Stomach smooth muscle (tissue), 2 donors: Measurements from ENCODE around the gene TRIOBP.

Experiments used
- H3K27ac ChIP-seq: one replicate; pipeline ENCODE4 v1.7.0; 2013; ENCODE audit warnings: mild to moderate bottlenecking, low read length, inconsistent platforms
- H3K27me3 ChIP-seq, 2 donors: one replicate each; pipeline ENCODE4 v1.7.0; 2013; ENCODE audit warnings: low read length in 2 of 2; ENCODE audit not compliant: insufficient read depth in 2 of 2, control insufficient read depth in 1 of 2
- H3K36me3 ChIP-seq, 2 donors: one replicate each; pipeline ENCODE4 v1.7.0; 2013; ENCODE audit warnings: low read length in 2 of 2; ENCODE audit not compliant: control insufficient read depth in 2 of 2, insufficient read depth in 2 of 2
- H3K4me1 ChIP-seq: one replicate; pipeline ENCODE4 v1.7.0; 2013; ENCODE audit warnings: low read length; ENCODE audit not compliant: control insufficient read depth, insufficient read depth
- H3K4me3 ChIP-seq, 2 donors: one replicate each; pipeline ENCODE4 v1.7.0; 2013; ENCODE audit warnings: low read length in 2 of 2
- H3K9ac ChIP-seq, 2 donors: one replicate each; pipeline ENCODE4 v1.7.0; 2013; ENCODE audit warnings: low read length in 2 of 2, mild to moderate bottlenecking in 1 of 2
- H3K9me3 ChIP-seq, 2 donors: one replicate each; pipeline ENCODE4 v1.7.0; 2013; ENCODE audit warnings: low read length in 2 of 2; ENCODE audit not compliant: control insufficient read depth in 2 of 2
- donor health status: healthy.
- donor health status: Pancreatic carcinoma.

Gene TRIOBP

DNA sequence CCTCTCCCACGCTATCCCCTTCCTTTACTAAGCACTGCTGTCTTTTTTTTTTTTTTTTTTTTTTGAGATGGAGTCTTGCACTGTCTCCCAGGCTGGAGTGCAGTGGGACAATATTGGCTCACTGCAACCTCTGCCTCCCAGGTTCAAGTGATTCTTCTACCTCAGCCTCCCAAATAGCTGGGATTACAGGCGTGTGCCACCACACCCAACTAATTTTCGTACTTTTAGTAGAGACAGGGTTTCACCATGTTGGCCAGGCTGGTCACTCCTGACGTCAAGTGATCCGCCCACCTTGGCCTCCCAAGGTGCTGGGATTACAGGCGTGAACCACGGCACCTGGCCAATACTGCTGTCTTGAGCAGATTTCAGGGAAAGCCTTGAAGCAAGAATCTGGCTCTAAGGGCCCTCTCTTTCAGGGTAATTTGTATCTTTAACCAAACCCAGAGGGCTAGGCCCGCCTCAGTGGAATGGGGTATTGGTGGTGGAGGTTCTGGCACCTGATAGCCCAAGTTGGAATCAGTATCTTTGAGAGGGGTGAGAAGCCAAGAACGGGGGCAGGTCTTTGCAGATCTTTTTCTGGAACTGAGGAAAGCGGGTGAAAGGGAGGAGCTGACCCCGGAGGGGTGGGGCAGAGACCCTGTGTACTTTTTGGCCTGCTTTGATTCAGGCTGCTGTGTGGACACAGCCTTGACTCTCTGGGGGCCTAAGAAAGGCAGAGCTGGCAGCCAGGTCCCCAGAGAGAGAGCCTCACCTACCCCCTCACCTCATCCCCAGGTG, 37.0 kb downstream of the TRIOBP start:
- Histone ChIP-seq H3K4me3 (no peak overlapping the region), H3K27me3 (no peaks in the 10 kb centered on the region), H3K27ac (no peak overlapping the region), H3K4me1 (peaks cover 2% of the 10 kb centered on the region), H3K9ac (no peak overlapping the region), H3K36me3 (no peaks in the 10 kb centered on the region), H3K9me3 (no peaks in the 10 kb centered on the region)

DNA sequence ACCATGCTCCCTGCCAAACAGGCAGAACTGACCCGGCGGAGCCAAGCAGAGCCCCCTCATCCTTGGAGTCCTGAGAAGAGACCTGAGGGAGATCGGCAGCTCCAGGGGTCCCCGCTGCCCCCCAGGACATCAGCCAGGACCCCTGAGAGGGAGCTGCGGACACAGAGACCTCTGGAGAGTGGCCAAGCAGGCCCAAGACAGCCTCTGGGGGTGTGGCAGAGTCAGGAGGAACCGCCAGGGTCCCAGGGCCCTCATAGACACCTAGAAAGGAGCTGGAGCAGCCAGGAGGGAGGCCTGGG, 37.5 kb downstream of the TRIOBP start:
- H3K27ac ChIP-seq: no peak overlapping the region
- no peak overlapping the region for H3K4me3 ChIP-seq
- peaks cover 7% of the 10 kb centered on the region for H3K4me1 ChIP-seq
- H3K36me3 ChIP-seq: no peaks in the 10 kb centered on the region
- no peaks in the 10 kb centered on the region for H3K27me3 ChIP-seq
- H3K9ac ChIP-seq: no peak overlapping the region
- H3K9me3 ChIP-seq: no peaks in the 10 kb centered on the region

GRCh38 chr22:37734964-37735451, 38.2 kb downstream of the TRIOBP start:
- H3K27me3 ChIP-seq: no peaks in the 10 kb centered on the region
- H3K4me1 ChIP-seq: peaks cover 14% of the 10 kb centered on the region
- H3K9me3 ChIP-seq: no peaks in the 10 kb centered on the region
- no peak overlapping the region for H3K9ac ChIP-seq
- H3K36me3 ChIP-seq: no peaks in the 10 kb centered on the region
- H3K4me3 ChIP-seq: no peak overlapping the region
- H3K27ac ChIP-seq: no peak overlapping the region

DNA sequence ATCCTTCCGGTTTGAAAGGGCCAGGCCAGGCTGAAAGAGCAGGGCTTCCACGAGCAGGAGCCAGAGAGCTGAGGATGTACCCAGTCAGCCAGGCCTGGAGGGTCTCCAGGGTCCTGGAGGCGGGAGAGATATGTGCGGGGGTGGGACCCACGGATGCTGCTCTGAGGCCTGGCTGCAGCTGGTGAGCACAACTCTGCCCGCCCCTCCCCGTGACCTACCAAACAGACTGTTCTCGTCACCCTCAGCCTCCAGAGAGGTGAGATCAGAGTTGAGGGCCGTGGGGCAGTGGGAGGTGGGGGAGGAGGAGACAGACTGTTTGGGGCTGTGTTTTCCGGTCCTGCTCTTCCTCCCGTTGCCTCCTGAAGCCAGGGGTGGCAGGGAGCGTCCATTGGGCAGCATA, 42.2 kb downstream of the TRIOBP start:
- H3K27me3 ChIP-seq: no peaks in the 10 kb centered on the region
- peak overlapping the region; percentile 6 for H3K27ac ChIP-seq
- H3K9me3 ChIP-seq: no peaks in the 10 kb centered on the region
- no peaks in the 10 kb centered on the region for H3K36me3 ChIP-seq
- no peak overlapping the region for H3K4me3 ChIP-seq
- H3K9ac ChIP-seq: no peak overlapping the region
- peaks cover 50% of the 10 kb centered on the region for H3K4me1 ChIP-seq

DNA sequence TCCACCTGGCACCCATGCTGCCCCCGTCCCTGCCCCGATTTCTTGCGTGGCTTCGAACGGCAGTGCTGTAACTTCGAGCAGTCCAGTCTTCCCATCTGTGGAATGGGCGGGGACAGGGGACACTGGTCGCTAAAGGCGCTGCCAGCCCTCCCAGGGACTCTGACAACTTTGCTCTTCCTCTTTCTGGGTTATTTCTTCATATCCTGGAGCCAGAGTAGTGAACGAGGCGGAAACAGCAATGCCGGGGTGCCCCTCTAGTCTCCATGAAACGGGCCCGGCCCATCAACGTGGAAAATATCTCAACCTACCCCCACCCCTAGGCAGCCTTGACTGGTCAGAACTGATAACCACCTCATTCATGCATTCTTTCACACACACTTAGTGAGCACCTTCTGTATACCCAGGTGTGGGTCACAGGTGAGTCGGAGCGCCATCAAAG, 42.8 kb downstream of the TRIOBP start:
- peak overlapping the region; percentile 6 for H3K27ac ChIP-seq
- no peaks in the 10 kb centered on the region for H3K36me3 ChIP-seq
- H3K9ac ChIP-seq: no peak overlapping the region
- no peaks in the 10 kb centered on the region for H3K9me3 ChIP-seq
- H3K4me1 ChIP-seq: peaks cover 55% of the 10 kb centered on the region
- no peak overlapping the region for H3K4me3 ChIP-seq
- no peaks in the 10 kb centered on the region for H3K27me3 ChIP-seq

DNA sequence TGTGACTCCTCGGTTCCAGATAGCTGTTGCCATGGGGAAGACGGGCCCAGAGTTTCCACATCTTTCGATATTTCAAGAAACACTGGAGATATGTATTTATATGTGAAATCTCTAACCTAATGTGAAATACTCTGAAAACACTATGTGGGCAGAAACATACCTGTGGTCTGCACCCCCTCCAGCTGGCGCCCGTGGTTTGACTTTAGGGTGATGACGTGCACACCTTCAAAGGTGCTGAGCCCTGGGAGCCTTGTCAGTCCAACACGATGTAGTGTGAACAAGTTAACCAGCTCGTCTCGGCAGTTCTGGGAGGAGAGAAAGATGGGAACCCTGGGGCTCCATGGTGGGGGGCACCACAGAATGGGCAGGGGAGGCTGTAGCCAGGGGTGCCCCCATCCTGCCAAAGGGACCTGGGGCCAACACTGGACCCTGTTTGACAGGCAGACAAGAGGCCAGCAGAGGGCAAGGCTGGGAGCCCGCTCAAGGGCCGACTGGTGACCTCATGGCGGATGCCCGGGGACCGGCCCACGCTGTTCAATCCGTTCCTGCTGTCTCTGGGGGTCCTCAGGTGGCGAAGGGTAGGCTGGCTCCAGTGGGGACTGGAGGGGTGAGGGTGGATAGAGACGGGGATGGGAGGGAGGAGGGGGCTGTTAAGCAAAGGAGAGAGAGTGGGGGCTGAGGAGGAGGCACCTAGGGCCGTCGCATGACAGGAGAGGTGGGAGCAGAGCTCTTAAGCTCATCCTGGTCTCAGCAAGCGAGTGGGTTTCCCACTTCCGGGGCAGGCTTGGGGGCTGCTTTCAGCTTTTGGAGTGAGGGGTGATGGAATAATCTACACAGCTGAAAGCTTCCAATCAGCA, 43.8 kb downstream of the TRIOBP start:
- H3K36me3 ChIP-seq: no peaks in the 10 kb centered on the region
- H3K4me3 ChIP-seq: peak overlapping the region in 1 of 2 donors; percentile 22
- peak overlapping the region; percentile 96 for H3K27ac ChIP-seq
- H3K4me1 ChIP-seq: peaks cover 61% of the 10 kb centered on the region
- no peaks in the 10 kb centered on the region for H3K27me3 ChIP-seq
- H3K9ac ChIP-seq: no peak overlapping the region
- no peaks in the 10 kb centered on the region for H3K9me3 ChIP-seq

GRCh38 chr22:37741312-37741795, 44.5 kb downstream of the TRIOBP start:
- Histone ChIP-seq H3K9ac (peak overlapping the region in 1 of 2 donors; percentile 55), H3K4me3 (peak overlapping the region in 1 of 2 donors; percentile 22), H3K27me3 (no peaks in the 10 kb centered on the region), H3K36me3 (no peaks in the 10 kb centered on the region), H3K4me1 (peaks cover 61% of the 10 kb centered on the region), H3K9me3 (no peaks in the 10 kb centered on the region), H3K27ac (peak overlapping the region; percentile 96)

- Histone ChIP-seq H3K27ac (peak overlapping the region; percentile 96), H3K4me1 (peaks cover 69% of the 10 kb centered on the region), H3K9me3 (no peaks in the 10 kb centered on the region), H3K9ac (peak overlapping the region; percentile 58 to 62), H3K36me3 (no peaks in the 10 kb centered on the region), H3K27me3 (no peaks in the 10 kb centered on the region), H3K4me3 (peak overlapping the region in 1 of 2 donors; percentile 44)
Measured at GRCh38 chr22:37742376-37743171, 45.7 kb downstream of the TRIOBP start.

- no peaks in the 10 kb centered on the region for H3K27me3 ChIP-seq
- H3K4me1 ChIP-seq: peaks cover 79% of the 10 kb centered on the region
- H3K36me3 ChIP-seq: no peaks in the 10 kb centered on the region
- H3K9ac ChIP-seq: no peak overlapping the region
- H3K27ac ChIP-seq: peak overlapping the region; percentile 96
- no peak overlapping the region for H3K4me3 ChIP-seq
- H3K9me3 ChIP-seq: no peaks in the 10 kb centered on the region
Measured at GRCh38 chr22:37744589-37744988, 47.7 kb downstream of the TRIOBP start.
